ENCODE results near the gene SFMBT2.

SFMBT2 gene

GRCh38 chr10:7152341-7152740 is 258.5 kb downstream of the SFMBT2 start:
- H2AK5ac ChIP-seq (ENCODE audit: low read length): no peak overlapping the region
- H3K27me3 ChIP-seq (ENCODE audit: insufficient read depth, low read length): no peaks in the 10 kb centered on the region
- no peak overlapping the region for H3K9ac ChIP-seq (ENCODE audit: low read length)
- WGBS (ENCODE audit: extremely low coverage, insufficient coverage, insufficient read length): no CpG with 5 or more reads among the region's 2 CpGs
- H3K79me1 ChIP-seq (ENCODE audit: low read length): no peaks in the 10 kb centered on the region
- H3K18ac ChIP-seq (ENCODE audit: low read length): no peak overlapping the region
- no peaks in the 10 kb centered on the region for H3K36me3 ChIP-seq (ENCODE audit: control insufficient read depth in 1 of 2, insufficient read depth in 2 of 2, low read length in 2 of 2)
- no peak overlapping the region for H2BK5ac ChIP-seq (ENCODE audit: low read depth, low read length, poor library complexity)
- H3K79me2 ChIP-seq (ENCODE audit: control insufficient read depth, insufficient read depth, low read length, poor library complexity): no peaks in the 10 kb centered on the region
- no peak overlapping the region for H2AFZ ChIP-seq (ENCODE audit: insufficient read depth, low read length, poor library complexity)
- no peaks in the 10 kb centered on the region for H3K4me1 ChIP-seq (ENCODE audit: control insufficient read depth in 1 of 2, insufficient read depth in 2 of 2, low read length in 2 of 2)
- no peaks in the 10 kb centered on the region for H3K9me3 ChIP-seq (ENCODE audit: insufficient read depth, low read depth, low read length)
- H3K4me3 ChIP-seq (ENCODE audit: low read depth, low read length): no peak overlapping the region
- H3K4me2 ChIP-seq (ENCODE audit: low read length): no peak overlapping the region
- no peak overlapping the region for H2BK12ac ChIP-seq (ENCODE audit: low read length)
- no peak overlapping the region for H4K91ac ChIP-seq (ENCODE audit: low read depth, low read length)
- H3K14ac ChIP-seq (ENCODE audit: low read length): no peak overlapping the region
- H3K23ac ChIP-seq (ENCODE audit: low read length): no peak overlapping the region
- no peak for DNase-seq
- no peak overlapping the region for H2BK120ac ChIP-seq (ENCODE audit: insufficient read depth, low read length, poor library complexity)
- H3K4ac ChIP-seq (ENCODE audit: low read depth, low read length): no peak overlapping the region
- H4K12ac ChIP-seq (ENCODE audit: low read depth, low read length): no peak overlapping the region
- H3K27ac ChIP-seq (ENCODE audit: low read depth, low read length): no peak overlapping the region
- H4K8ac ChIP-seq (ENCODE audit: low read depth, low read length): no peak overlapping the region

DNA sequence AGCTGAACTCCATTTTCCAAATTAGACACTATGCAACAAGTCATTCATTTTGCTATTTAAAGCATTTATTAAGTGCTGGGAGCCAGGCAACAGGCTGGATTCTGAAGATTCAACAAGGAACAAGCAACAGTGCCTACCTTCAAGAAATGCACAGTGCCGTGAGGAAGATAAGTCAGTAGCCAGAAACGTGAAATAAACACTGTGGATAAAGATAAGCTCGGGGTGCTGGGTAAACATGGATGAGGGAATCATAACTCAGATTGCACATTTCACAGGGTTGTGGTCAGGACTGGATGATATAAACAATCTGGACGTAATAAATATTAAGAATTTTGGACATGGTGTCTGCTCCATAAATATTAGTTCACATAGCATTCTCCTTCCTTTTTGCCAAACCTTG is 259.3 kb downstream of the SFMBT2 start:
- Histone ChIP-seq H2BK12ac (ENCODE audit: low read length) (no peak overlapping the region), H2AFZ (ENCODE audit: insufficient read depth, low read length, poor library complexity) (no peak overlapping the region), H3K23ac (ENCODE audit: low read length) (no peak overlapping the region), H4K12ac (ENCODE audit: low read depth, low read length) (no peak overlapping the region), H2BK5ac (ENCODE audit: low read depth, low read length, poor library complexity) (no peak overlapping the region), H3K79me1 (ENCODE audit: low read length) (no peaks in the 10 kb centered on the region), H2BK120ac (ENCODE audit: insufficient read depth, low read length, poor library complexity) (no peak overlapping the region), H3K4ac (ENCODE audit: low read depth, low read length) (no peak overlapping the region), H3K4me2 (ENCODE audit: low read length) (no peak overlapping the region), H2AK5ac (ENCODE audit: low read length) (no peak overlapping the region), H3K9me3 (ENCODE audit: insufficient read depth, low read depth, low read length) (no peaks in the 10 kb centered on the region), H3K4me1 (ENCODE audit: control insufficient read depth in 1 of 2, insufficient read depth in 2 of 2, low read length in 2 of 2) (no peaks in the 10 kb centered on the region), H3K36me3 (ENCODE audit: control insufficient read depth in 1 of 2, insufficient read depth in 2 of 2, low read length in 2 of 2) (no peaks in the 10 kb centered on the region), H3K4me3 (ENCODE audit: low read depth, low read length) (no peak overlapping the region), H4K91ac (ENCODE audit: low read depth, low read length) (no peak overlapping the region), H4K8ac (ENCODE audit: low read depth, low read length) (no peak overlapping the region), H3K9ac (ENCODE audit: low read length) (no peak overlapping the region), H3K14ac (ENCODE audit: low read length) (no peak overlapping the region), H3K18ac (ENCODE audit: low read length) (no peak overlapping the region), H3K27me3 (ENCODE audit: insufficient read depth, low read length) (no peaks in the 10 kb centered on the region), H3K27ac (ENCODE audit: low read depth, low read length) (no peak overlapping the region), H3K79me2 (ENCODE audit: control insufficient read depth, insufficient read depth, low read length, poor library complexity) (no peaks in the 10 kb centered on the region)
- no peak for DNase-seq
- WGBS (ENCODE audit: extremely low coverage, insufficient coverage, insufficient read length): no CpG with 5 or more reads among the region's 4 CpGs

DNA sequence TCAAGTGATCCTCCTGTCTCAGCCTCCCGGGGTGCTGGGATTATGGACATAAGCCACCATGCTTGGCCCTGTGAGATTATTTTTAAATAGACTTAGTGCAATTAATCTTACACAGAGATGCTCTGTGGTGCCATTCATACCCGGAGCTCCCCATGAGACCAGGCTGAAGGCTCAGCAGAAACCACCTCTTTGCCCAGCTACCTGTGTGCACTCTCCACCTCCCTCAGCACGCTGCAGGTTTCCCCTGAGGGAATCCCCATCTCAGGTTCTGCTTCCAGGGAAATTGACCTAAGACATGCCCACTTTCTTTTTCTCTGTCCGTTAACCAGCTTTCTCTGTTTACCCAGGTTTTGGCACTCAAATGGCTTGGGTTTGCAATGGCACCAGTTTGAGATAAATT is 260.5 kb downstream of the SFMBT2 start:
- Histone ChIP-seq H3K9ac (ENCODE audit: low read length) (no peak overlapping the region), H3K18ac (ENCODE audit: low read length) (no peak overlapping the region), H3K4ac (ENCODE audit: low read depth, low read length) (no peak overlapping the region), H2AFZ (ENCODE audit: insufficient read depth, low read length, poor library complexity) (no peak overlapping the region), H3K79me2 (ENCODE audit: control insufficient read depth, insufficient read depth, low read length, poor library complexity) (no peaks in the 10 kb centered on the region), H4K91ac (ENCODE audit: low read depth, low read length) (no peak overlapping the region), H3K36me3 (ENCODE audit: control insufficient read depth in 1 of 2, insufficient read depth in 2 of 2, low read length in 2 of 2) (no peaks in the 10 kb centered on the region), H2BK12ac (ENCODE audit: low read length) (no peak overlapping the region), H3K79me1 (ENCODE audit: low read length) (no peaks in the 10 kb centered on the region), H3K27me3 (ENCODE audit: insufficient read depth, low read length) (no peaks in the 10 kb centered on the region), H3K23ac (ENCODE audit: low read length) (no peak overlapping the region), H3K27ac (ENCODE audit: low read depth, low read length) (no peak overlapping the region), H3K4me3 (ENCODE audit: low read depth, low read length) (no peak overlapping the region), H3K4me2 (ENCODE audit: low read length) (no peak overlapping the region), H4K12ac (ENCODE audit: low read depth, low read length) (no peak overlapping the region), H3K14ac (ENCODE audit: low read length) (no peak overlapping the region), H2BK120ac (ENCODE audit: insufficient read depth, low read length, poor library complexity) (no peak overlapping the region), H3K4me1 (ENCODE audit: control insufficient read depth in 1 of 2, insufficient read depth in 2 of 2, low read length in 2 of 2) (no peaks in the 10 kb centered on the region), H4K8ac (ENCODE audit: low read depth, low read length) (no peak overlapping the region), H2AK5ac (ENCODE audit: low read length) (no peak overlapping the region), H3K9me3 (ENCODE audit: insufficient read depth, low read depth, low read length) (no peaks in the 10 kb centered on the region), H2BK5ac (ENCODE audit: low read depth, low read length, poor library complexity) (no peak overlapping the region)
- no CpG with 5 or more reads among the region's 4 CpGs for WGBS (ENCODE audit: extremely low coverage, insufficient coverage, insufficient read length)
- no peak for DNase-seq

- Histone ChIP-seq H2AK5ac (ENCODE audit: low read length) (no peak overlapping the region), H3K36me3 (ENCODE audit: control insufficient read depth in 1 of 2, insufficient read depth in 2 of 2, low read length in 2 of 2) (no peaks in the 10 kb centered on the region), H3K4me3 (ENCODE audit: low read depth, low read length) (no peak overlapping the region), H3K79me1 (ENCODE audit: low read length) (no peaks in the 10 kb centered on the region), H3K27me3 (ENCODE audit: insufficient read depth, low read length) (no peaks in the 10 kb centered on the region), H3K23ac (ENCODE audit: low read length) (no peak overlapping the region), H3K79me2 (ENCODE audit: control insufficient read depth, insufficient read depth, low read length, poor library complexity) (no peaks in the 10 kb centered on the region), H2BK5ac (ENCODE audit: low read depth, low read length, poor library complexity) (no peak overlapping the region), H2AFZ (ENCODE audit: insufficient read depth, low read length, poor library complexity) (no peak overlapping the region), H4K91ac (ENCODE audit: low read depth, low read length) (no peak overlapping the region), H3K4me2 (ENCODE audit: low read length) (no peak overlapping the region), H2BK12ac (ENCODE audit: low read length) (no peak overlapping the region), H3K4me1 (ENCODE audit: control insufficient read depth in 1 of 2, insufficient read depth in 2 of 2, low read length in 2 of 2) (no peaks in the 10 kb centered on the region), H3K14ac (ENCODE audit: low read length) (no peak overlapping the region), H3K18ac (ENCODE audit: low read length) (no peak overlapping the region), H4K8ac (ENCODE audit: low read depth, low read length) (no peak overlapping the region), H4K12ac (ENCODE audit: low read depth, low read length) (no peak overlapping the region), H3K27ac (ENCODE audit: low read depth, low read length) (no peak overlapping the region), H3K9ac (ENCODE audit: low read length) (no peak overlapping the region), H3K4ac (ENCODE audit: low read depth, low read length) (no peak overlapping the region), H2BK120ac (ENCODE audit: insufficient read depth, low read length, poor library complexity) (no peak overlapping the region), H3K9me3 (ENCODE audit: insufficient read depth, low read depth, low read length) (no peaks in the 10 kb centered on the region)
- no CpG with 5 or more reads among the region's 3 CpGs for WGBS (ENCODE audit: extremely low coverage, insufficient coverage, insufficient read length)
- no peak for DNase-seq
Measured at GRCh38 chr10:7146189-7146588, 264.6 kb downstream of the SFMBT2 start.

Measured in trophoblast cell (in vitro differentiated cells and primary cell).